ENCODE data around the gene MTA1. TPM values are rescaled to one million over a fixed set of nuclear protein-coding genes. Genes with fewer than 3 reads are reported as not detected.

Gene MTA1
- total and polyA plus RNA-seq, 4 donors: 3.7 to 28.1 (median 21.0) TPM

DNA sequence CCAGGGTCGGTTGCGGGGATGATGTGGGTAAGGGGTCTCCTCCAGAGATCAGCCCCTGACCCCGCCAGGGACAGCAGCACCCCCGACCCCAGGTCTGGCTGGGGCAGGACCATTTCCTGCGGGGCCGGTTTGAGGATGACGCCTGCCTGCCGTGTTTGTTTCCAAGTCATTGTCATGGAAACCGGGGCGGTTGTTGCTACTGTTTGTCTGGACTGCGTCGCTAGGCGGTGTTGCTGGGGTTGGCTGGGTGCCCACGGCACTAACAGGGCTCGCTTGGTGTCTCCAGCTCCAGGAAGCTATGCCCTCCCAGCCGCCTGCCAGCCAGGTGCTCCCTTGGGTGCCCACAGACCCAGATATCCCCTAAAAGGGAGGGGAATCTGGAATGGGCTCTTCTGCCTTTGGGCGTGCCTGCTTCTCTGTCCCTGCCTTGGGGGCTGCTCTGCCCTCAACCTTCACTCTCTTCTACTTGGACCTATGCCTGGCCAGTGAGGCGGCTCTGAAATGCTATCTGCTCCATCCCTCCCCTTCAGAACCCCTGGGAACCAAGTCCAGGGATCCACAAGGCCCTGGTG is 62.3 kb downstream of the MTA1 start:
- Histone ChIP-seq H3K27me3 (ENCODE audit: control insufficient read depth in 4 of 4, insufficient read depth in 4 of 4, low read length in 3 of 4) (no peaks in the 10 kb centered on the region), H3K36me3 (ENCODE audit: control insufficient read depth in 4 of 4, insufficient read depth in 3 of 4, low read depth in 1 of 4, low read length in 3 of 4) (peaks cover 0 to 1% (median 0%) of the 10 kb centered on the region in 4 donors), H3K9ac (ENCODE audit: low read depth in 1 of 2, low read length in 2 of 2) (no peak overlapping the region), H3K4me3 (ENCODE audit: low read depth in 1 of 3, low read length in 3 of 3) (no peak overlapping the region), H3K27ac (ENCODE audit: low read depth in 1 of 2, low read length in 2 of 2) (peak overlapping the region; percentile 52 to 85), H3K9me3 (ENCODE audit: control insufficient read depth in 4 of 4, low read length in 3 of 4) (no peaks in the 10 kb centered on the region), H3K4me1 (ENCODE audit: control insufficient read depth in 4 of 4, insufficient read depth in 4 of 4, low read length in 3 of 4) (peaks cover 15 to 32% (median 17%) of the 10 kb centered on the region in 4 donors)
- DNase-seq (ENCODE audit: low spot score): peak; percentile 81
- TF ChIP-seq RXRA (IDR thresholded peaks at IDR 0.05) (peak in 1 of 2 donors; percentile 39), CTCF (IDR thresholded peaks at IDR 0.05; ENCODE audit: low read depth, low read length, missing input control) (peak; percentile 11), HNF4G (IDR thresholded peaks at IDR 0.05) (no peak), ATF3 (IDR thresholded peaks at IDR 0.05) (no peak), RAD21 (IDR thresholded peaks at IDR 0.05) (peak; percentile 19 to 26), FOXA1 (IDR thresholded peaks at IDR 0.05) (peak; percentile 12), GABPA (IDR thresholded peaks at IDR 0.05 in 1 of 2, conservative IDR thresholded peaks at IDR 0.05 in 1 of 2) (peak in 1 of 2 donors; percentile 38), HNF4A (conservative IDR thresholded peaks at IDR 0.05) (peak in 1 of 2 donors; percentile 27), REST (IDR thresholded peaks at IDR 0.05) (peak; percentile 55), NR2F2 (IDR thresholded peaks at IDR 0.05) (peak; percentile 73), SP1 (IDR thresholded peaks at IDR 0.05) (peak; percentile 59), TAF1 (conservative IDR thresholded peaks at IDR 0.05) (no peak)
- WGBS: 3% methylated on average over 18 of the region's 18 CpGs

- Histone ChIP-seq H3K9me3 (ENCODE audit: control insufficient read depth in 4 of 4, low read length in 3 of 4) (no peaks in the 10 kb centered on the region), H3K36me3 (ENCODE audit: control insufficient read depth in 4 of 4, insufficient read depth in 3 of 4, low read depth in 1 of 4, low read length in 3 of 4) (peaks cover 0 to 1% (median 0%) of the 10 kb centered on the region in 4 donors), H3K4me3 (ENCODE audit: low read depth in 1 of 3, low read length in 3 of 3) (no peak overlapping the region), H3K9ac (ENCODE audit: low read depth in 1 of 2, low read length in 2 of 2) (no peak overlapping the region), H3K27ac (ENCODE audit: low read depth in 1 of 2, low read length in 2 of 2) (peak overlapping the region; percentile 52 to 85), H3K4me1 (ENCODE audit: control insufficient read depth in 4 of 4, insufficient read depth in 4 of 4, low read length in 3 of 4) (peaks cover 10 to 33% (median 17%) of the 10 kb centered on the region in 4 donors), H3K27me3 (ENCODE audit: control insufficient read depth in 4 of 4, insufficient read depth in 4 of 4, low read length in 3 of 4) (no peaks in the 10 kb centered on the region)
- DNase-seq (ENCODE audit: low spot score): no peak
- 76% methylated on average over 18 of the region's 18 CpGs for WGBS
- TF ChIP-seq NR2F2 (IDR thresholded peaks at IDR 0.05) (no peak), HNF4A (conservative IDR thresholded peaks at IDR 0.05) (no peak), GABPA (IDR thresholded peaks at IDR 0.05 in 1 of 2, conservative IDR thresholded peaks at IDR 0.05 in 1 of 2) (no peak), SP1 (IDR thresholded peaks at IDR 0.05) (no peak), RAD21 (IDR thresholded peaks at IDR 0.05) (no peak), FOXA1 (IDR thresholded peaks at IDR 0.05) (no peak), TAF1 (conservative IDR thresholded peaks at IDR 0.05) (no peak), CTCF (IDR thresholded peaks at IDR 0.05; ENCODE audit: low read depth, low read length, missing input control) (no peak), ATF3 (IDR thresholded peaks at IDR 0.05) (no peak), FOXA2 (IDR thresholded peaks at IDR 0.05) (no peak), EGR1 (IDR thresholded peaks at IDR 0.05; ENCODE audit: low read depth in 2 of 2) (no peak), RXRA (IDR thresholded peaks at IDR 0.05) (no peak), ZBTB33 (IDR thresholded peaks at IDR 0.05) (no peak), JUND (IDR thresholded peaks at IDR 0.05) (no peak)
Observed at GRCh38 chr14:105482486-105483110, 63.0 kb downstream of the MTA1 start.
